HL-60 (cell line): ENCODE measurements around the gene CTNNA3.

ENCODE experiments used
- CTCF ChIP-seq: IDR thresholded peaks from one replicate; pipeline ENCODE4 v1.5.1; 2011; ENCODE audit warnings: low read length, control low read depth, inconsistent platforms; ENCODE audit not compliant: insufficient read depth
- GABPA ChIP-seq: IDR thresholded peaks from 2 replicates; pipeline ENCODE4 v1.6.1; 2012; ENCODE audit warnings: low read depth
- POLR2AphosphoS5 ChIP-seq: IDR thresholded peaks from 2 replicates; pipeline ENCODE4 v1.6.1; 2012; ENCODE audit warnings: low read depth
- REST ChIP-seq: IDR thresholded peaks from 2 replicates; pipeline ENCODE4 v1.6.1; 2012; ENCODE audit warnings: low read depth; ENCODE audit not compliant: insufficient replicate concordance
- SPI1 ChIP-seq: IDR thresholded peaks from 2 replicates; pipeline ENCODE4 v1.6.1; 2012; ENCODE audit warnings: low read depth, mild to moderate bottlenecking, borderline replicate concordance

DNA sequence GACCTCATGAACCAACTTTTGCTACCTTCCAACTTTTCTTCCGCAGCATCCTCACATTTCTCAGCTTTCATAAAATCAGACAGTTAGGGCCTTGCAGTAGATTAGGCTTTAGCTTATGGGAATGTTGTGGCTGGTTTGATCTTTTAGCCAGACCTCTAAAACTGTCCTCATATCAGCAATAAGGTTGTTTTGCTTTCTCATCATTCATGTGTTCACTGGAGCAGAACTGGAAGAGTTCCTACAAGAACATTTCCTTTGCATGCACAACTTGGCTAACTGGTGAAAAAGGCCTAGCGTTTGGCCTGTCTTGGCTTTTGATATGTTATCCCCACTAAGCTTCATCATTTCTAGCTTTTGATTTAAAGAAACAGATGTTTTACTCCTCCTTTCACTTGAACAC, 900.1 kb downstream of the CTNNA3 start:
- no peak for TF ChIP-seq CTCF
- no peak for TF ChIP-seq REST
- TF ChIP-seq POLR2AphosphoS5: no peak
- no peak for TF ChIP-seq SPI1
- no peak for TF ChIP-seq GABPA
